ENCODE results near the gene TSHZ1.

Gene TSHZ1

GRCh38 chr18:75223687-75224347, 13.2 kb downstream of the TSHZ1 start:
- DNase-seq: no peak

GRCh38 chr18:75226286-75226955, 15.8 kb downstream of the TSHZ1 start:
- no peak for DNase-seq

GRCh38 chr18:75226956-75227316, 16.3 kb downstream of the TSHZ1 start:
- DNase-seq: no peak

GRCh38 chr18:75227535-75228296, 17.1 kb downstream of the TSHZ1 start:
- DNase-seq: no peak

GRCh38 chr18:75228967-75229366, 18.4 kb downstream of the TSHZ1 start:
- no peak for DNase-seq

- DNase-seq: no peak
Measured at GRCh38 chr18:75229437-75229836, 18.8 kb downstream of the TSHZ1 start.

- no peak for DNase-seq
Measured at GRCh38 chr18:75230163-75231052, 19.8 kb downstream of the TSHZ1 start.

- no peak for DNase-seq
Measured at GRCh38 chr18:75231053-75231406, 20.4 kb downstream of the TSHZ1 start.

GRCh38 chr18:75234901-75235300, 24.3 kb downstream of the TSHZ1 start:
- no peak for DNase-seq

GRCh38 chr18:75235896-75236295, 25.3 kb downstream of the TSHZ1 start:
- DNase-seq: no peak

- DNase-seq: no peak
Measured at GRCh38 chr18:75238100-75238499, 27.5 kb downstream of the TSHZ1 start.

- no peak for DNase-seq
Measured at GRCh38 chr18:75238786-75239185, 28.2 kb downstream of the TSHZ1 start.

- DNase-seq: no peak
Measured at GRCh38 chr18:75240433-75240832, 29.8 kb downstream of the TSHZ1 start.

GRCh38 chr18:75241705-75242104, 31.1 kb downstream of the TSHZ1 start:
- no peak for DNase-seq

- DNase-seq: peak in 1 of 4 experiments; percentile 18
Measured at GRCh38 chr18:75244351-75245313, 34.0 kb downstream of the TSHZ1 start.

- DNase-seq: no peak
Measured at GRCh38 chr18:75246721-75247610, 36.4 kb downstream of the TSHZ1 start.

- no peak for DNase-seq
Measured at GRCh38 chr18:75247611-75248421, 37.2 kb downstream of the TSHZ1 start.

- no peak for DNase-seq
Measured at GRCh38 chr18:75248426-75249174, 38.0 kb downstream of the TSHZ1 start.

GRCh38 chr18:75249175-75249518, 38.5 kb downstream of the TSHZ1 start:
- no peak for DNase-seq

Measured in activated naive CD4-positive, alpha-beta T cell (primary cell).